ENCODE data around the gene ZNF214.
"Not testable (repeated sequence)": the region's sequence is repeated elsewhere in the genome, so short reads cannot be mapped to it uniquely, and the experiment has no call there.

The ZNF214 gene

GRCh38 chr11:6986487-6986886 lies 33.7 kb downstream of the ZNF214 start:
- DNase-seq = no peak

- DNase-seq = no peak
Observed at GRCh38 chr11:6979365-6979764, 40.8 kb downstream of the ZNF214 start.

GRCh38 chr11:6969854-6970253 lies 50.3 kb downstream of the ZNF214 start:
- not testable (repeated sequence) for DNase-seq

DNA sequence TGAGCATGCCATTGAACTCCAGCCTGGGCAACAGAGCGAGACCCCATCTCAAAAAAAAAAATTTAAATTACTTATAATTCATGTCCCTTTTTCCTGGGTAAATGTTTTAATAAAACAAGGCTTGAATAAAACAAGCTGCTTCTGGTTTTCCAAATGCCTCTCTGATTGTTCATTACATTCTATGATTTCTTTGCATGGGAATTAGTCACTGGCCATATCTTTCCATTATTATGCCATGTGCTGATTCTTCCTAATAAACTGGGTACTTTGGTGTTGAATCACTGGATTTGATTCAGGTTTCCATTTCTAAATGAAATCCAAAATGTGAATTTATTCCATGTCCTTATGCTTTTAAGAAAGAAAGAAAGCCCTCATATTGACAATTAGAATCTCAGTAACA lies 51.3 kb downstream of the ZNF214 start:
- DNase-seq = no peak

DNA sequence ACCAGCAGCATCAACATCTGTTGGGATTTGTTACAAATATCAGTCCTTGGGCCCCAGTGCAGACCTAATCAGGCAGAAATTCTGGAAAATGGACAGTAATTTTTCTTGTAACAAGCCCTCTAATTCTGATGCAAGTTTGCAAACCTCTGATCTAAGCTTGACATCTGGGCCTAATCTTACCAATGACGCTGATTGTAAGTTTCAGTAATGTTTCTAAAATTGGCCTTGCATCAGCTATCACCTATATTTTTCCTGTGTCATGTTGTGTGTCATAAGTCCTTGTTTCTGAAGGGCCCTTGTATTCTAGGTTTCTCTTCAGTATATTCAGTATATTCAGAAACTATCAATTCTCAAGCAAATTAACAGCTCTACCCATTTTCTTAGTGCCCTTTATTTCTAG lies 57.5 kb downstream of the ZNF214 start:
- DNase-seq = no peak

- DNase-seq = no peak
Observed at GRCh38 chr11:6962141-6962540, 58.0 kb downstream of the ZNF214 start.

- not testable (repeated sequence) for DNase-seq
Observed at GRCh38 chr11:6954248-6954647, 65.9 kb downstream of the ZNF214 start.
